Fibroblast of villous mesenchyme (primary cell): ENCODE results near the gene NIFK. TPM values are rescaled to one million over a fixed set of nuclear protein-coding genes. Genes with fewer than 3 reads are reported as not detected.

Experiments
- DNase-seq: peaks from one replicate; pipeline ENCODE4 v3.0.0-alpha.2; 2010; ENCODE audit warnings: low read depth
- H3K4me3 ChIP-seq: 2 replicates; pipeline ENCODE4 v1.5.1; 2011; ENCODE audit warnings: low read depth, mild to moderate bottlenecking, low read length
- total RNA-seq: library from RNA; depleted of rRNA; stranded (reverse); fragments of >200 nt; gene quantifications from 2 replicates; pipeline ENCODE4 v1.2.3, GENCODE V29; 2012
- TF ChIP-seq, protein P1 (sequence below): IDR thresholded peaks from 2 replicates; pipeline ENCODE4 v1.5.1; 2012; ENCODE audit warnings: low read depth, mild to moderate bottlenecking, low read length; ENCODE audit not compliant: insufficient read depth

NIFK gene
- 34.1 and 50.1 TPM in 2 replicates for total RNA-seq

DNA sequence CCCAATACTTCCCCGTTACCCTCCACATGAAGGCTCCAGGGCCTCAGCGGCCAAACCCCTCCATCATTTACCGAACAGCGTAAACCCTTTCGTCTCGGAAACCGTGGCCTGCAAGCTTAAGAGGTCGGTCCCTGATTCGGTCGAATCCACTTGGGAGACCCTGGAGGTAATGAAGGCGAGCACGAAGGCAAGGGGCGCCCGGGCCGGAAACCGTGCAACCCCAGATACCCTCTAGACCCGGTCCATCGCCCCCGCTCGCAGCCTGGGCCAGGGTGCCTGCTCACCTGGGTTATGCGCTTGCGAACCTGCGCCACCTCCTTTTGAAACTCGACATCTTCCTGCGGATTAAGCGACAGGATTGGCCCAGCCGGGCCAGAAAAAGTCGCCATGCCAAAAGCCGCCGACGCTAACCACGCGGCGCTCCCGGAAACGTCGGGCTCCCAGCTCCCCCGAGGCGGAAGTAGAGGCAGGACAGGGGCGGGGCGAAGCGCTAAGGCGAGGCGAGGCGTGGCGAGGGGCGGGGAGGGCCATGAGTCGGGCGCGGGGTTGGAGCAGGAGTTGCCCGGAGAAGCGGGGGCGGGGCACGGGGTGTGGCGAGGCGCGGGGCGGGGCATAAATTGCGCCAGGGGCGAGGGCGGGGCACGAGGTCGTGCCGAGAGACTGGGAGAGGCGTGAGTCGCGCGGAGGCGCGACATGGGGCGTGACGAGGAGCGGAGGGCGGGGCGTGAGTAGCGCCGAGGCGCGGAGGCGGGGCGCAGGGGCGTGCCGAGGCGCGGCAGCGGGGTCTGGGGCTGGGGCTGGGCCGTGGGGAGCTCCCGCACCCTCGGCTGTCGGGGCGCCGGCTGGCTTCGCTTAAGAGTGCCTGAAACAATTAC lies at the start of gene NIFK:
Gene NIFK, minus strand, starts transcription at position 414 of the 875 bp plus-strand sequence. Its CDS starts 25 bp downstream, at position 389.
- TF ChIP-seq, protein P1, sequence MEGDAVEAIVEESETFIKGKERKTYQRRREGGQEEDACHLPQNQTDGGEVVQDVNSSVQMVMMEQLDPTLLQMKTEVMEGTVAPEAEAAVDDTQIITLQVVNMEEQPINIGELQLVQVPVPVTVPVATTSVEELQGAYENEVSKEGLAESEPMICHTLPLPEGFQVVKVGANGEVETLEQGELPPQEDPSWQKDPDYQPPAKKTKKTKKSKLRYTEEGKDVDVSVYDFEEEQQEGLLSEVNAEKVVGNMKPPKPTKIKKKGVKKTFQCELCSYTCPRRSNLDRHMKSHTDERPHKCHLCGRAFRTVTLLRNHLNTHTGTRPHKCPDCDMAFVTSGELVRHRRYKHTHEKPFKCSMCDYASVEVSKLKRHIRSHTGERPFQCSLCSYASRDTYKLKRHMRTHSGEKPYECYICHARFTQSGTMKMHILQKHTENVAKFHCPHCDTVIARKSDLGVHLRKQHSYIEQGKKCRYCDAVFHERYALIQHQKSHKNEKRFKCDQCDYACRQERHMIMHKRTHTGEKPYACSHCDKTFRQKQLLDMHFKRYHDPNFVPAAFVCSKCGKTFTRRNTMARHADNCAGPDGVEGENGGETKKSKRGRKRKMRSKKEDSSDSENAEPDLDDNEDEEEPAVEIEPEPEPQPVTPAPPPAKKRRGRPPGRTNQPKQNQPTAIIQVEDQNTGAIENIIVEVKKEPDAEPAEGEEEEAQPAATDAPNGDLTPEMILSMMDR, result no peak
- peak within 1 kb of the TSS; percentile 100 for H3K4me3 ChIP-seq
- DNase-seq, result peak; percentile 98

DNA sequence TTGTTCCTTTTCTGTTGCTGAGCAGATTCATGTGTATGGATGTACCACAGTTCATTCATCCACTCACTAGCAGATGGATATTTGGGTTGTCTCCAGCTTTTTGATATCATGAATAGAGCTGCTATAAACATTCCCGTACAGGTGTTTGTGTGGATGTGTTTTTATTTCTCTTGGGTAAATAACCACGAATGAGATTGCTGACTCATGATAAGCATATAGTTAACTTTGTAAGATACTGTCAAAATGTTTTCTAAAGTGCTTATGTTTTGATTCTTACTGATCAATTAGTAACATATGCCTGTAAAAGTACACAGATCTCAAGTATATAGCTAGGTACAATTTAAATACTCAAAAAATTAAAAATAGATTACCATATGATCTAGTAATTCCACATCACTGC lies 46.5 kb upstream of the NIFK start:
- TF ChIP-seq, protein P1, result no peak
- no peak for DNase-seq
- no peak overlapping the region for H3K4me3 ChIP-seq

DNA sequence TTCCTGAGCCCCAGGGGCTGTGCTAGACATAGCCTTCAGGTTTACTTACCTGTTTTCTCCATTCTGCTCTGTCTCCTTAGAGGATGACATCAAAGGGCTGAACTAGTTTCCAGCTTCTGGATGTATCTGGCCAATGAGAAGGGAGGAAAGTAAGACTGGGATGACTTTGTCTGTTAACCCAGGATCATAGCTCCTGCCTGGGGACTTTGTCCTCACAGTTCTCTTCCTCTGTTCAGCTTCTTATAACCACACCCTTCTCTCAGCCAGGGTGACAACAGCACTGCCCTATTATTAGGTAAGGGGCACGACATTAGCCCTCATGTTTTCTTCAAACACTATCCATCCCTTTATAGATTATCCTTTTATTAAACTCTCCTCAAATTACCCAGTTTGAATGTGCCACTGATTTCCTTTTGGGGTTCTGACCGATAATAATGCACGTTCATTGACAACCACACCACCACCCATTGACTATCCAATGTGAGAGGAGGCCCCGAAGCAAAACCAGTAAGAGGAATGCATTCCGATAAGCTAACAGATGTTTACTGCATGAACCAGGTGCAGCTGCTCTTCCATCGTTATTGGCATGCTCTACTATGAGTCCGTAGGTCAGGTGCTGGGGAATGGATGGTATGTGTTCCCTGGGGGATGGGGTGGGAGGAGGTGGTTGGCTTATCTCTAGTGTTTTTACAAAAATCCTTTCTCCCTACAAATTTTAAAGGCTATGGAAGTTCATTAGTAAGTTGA lies 42.2 kb upstream of the NIFK start:
- DNase-seq, result no peak

DNA sequence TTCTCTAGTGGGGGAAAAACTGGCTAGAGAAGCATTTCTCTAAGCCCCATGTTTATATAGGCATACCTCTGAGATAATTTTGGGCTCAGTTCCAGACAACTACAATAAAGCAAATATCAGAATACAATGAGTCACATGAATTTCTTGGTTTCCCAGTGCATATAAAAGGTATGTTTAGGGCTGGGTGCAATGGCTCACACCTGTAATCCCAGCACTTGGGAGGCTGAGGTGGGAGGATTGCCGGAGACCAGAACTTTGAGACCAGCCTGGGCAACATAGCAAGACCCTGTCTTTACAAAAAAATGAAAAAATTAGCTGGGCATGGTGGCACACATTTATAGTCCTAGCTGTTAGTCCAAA lies 41.0 kb upstream of the NIFK start:
- TF ChIP-seq, protein P1, result no peak
- no peak overlapping the region for H3K4me3 ChIP-seq
- DNase-seq, result peak; percentile 13

More for the DNA sequence above, 42.2 kb upstream of the NIFK start:
- H3K4me3 ChIP-seq, result no peak overlapping the region
- TF ChIP-seq, protein P1, result no peak

DNA sequence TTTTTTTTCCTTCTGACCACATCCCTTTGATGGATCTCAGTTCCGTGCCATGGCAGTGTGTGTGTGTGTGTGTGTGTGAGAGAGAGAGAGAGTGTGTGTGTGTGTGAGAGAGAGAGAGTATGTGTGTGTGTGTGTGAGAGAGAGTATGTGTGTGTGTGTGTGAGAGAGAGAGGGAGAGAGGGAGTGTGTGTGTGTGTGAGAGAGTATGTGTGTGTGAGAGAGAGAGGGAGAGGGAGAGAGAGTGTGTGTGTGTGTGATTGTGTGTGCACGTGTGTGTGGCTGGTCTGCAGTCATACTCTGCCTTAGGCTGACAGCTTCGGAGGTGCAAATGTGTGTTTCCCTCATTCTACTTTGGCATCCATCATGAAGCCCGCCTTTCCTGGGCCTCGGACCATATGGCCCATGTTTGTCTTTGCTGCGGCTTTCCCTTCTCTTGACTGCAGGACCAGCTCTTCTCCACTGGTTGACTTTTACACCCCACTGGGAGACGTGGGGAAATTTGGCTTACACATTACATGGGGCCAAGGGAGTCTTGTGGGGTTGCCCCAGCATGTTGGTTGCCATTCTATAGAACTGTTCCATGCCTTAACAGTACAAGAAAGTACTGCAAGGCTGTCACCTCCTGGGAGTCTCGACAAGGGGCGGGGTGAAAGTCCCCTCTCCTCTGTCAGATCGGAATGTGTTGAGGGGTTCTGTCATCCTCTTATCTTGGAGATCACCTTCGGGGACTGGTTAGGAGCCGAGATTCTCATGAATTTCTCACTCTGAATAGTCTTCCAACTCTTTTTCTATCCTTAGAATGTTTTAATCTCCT lies 40.4 kb upstream of the NIFK start:
- TF ChIP-seq, protein P1, result no peak
- no peak for DNase-seq
- no peak overlapping the region for H3K4me3 ChIP-seq

DNA sequence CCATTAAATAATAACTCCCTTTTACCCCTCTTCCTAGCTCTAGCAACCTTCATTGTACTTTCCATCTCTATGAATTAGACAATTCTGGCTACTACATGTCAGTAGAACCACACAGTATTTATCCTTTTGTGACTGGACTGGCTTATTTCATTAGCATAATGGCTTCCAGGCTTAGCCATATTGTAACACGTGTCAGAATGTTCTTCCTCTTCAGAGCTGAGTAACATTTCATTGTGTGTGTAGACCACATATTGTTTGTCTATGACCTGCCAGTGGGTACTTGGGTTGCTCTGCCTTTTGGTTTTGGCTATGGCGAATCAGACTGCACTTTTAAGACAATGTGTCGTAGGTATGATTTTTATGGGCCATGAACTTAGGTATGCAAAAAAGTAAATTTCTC lies 39.7 kb upstream of the NIFK start:
- TF ChIP-seq, protein P1, result no peak
- no peak overlapping the region for H3K4me3 ChIP-seq
- no peak for DNase-seq
